IMR-90 (cell line): ENCODE results near the gene CDT1. TPM values are rescaled to one million over a fixed set of nuclear protein-coding genes. Genes with fewer than 3 reads are reported as not detected.

Source experiments
- CHD1 ChIP-seq: IDR thresholded peaks from 2 replicates; pipeline ENCODE4 v1.6.1; 2012; ENCODE audit warnings: low read depth, low read length, improper control_type of control experiment
- POLR2A ChIP-seq: IDR thresholded peaks from 2 replicates; pipeline ENCODE4 v1.6.1; 2012; ENCODE audit warnings: mild to moderate bottlenecking, low read depth, low read length
- RFX5 ChIP-seq: IDR thresholded peaks from 2 replicates; pipeline ENCODE4 v1.8.0; 2012; ENCODE audit warnings: low read depth, mild to moderate bottlenecking, low read length, moderate library complexity
- polyA plus RNA-seq, 3 experiments: library from polyadenylated mRNA; depleted of rRNA; stranded (reverse); fragments of >200 nt; gene quantifications; 2 replicates each; pipeline ENCODE4 v1.2.3, GENCODE V29; 2012; ENCODE audit warnings: low replicate concordance in 1 of 3
- total RNA-seq: library from RNA; depleted of rRNA; stranded (reverse); fragments of >200 nt; gene quantifications from 2 replicates; pipeline ENCODE4 v1.2.3, GENCODE V29; 2012

The CDT1 gene
- total and polyA plus RNA-seq, 2 of the 4 experiments (the other 2 are of a cell fraction), result 3.2 to 11.8 TPM

GRCh38 chr16:88780142-88781062 lies 23.2 kb upstream of the CDT1 start (continued):
- TF ChIP-seq CHD1, result no peak
- TF ChIP-seq RFX5, result no peak
- TF ChIP-seq POLR2A, result no peak
